Measurements from ENCODE around the gene MTMR4. TPM values are rescaled to one million over a fixed set of nuclear protein-coding genes. Genes with fewer than 3 reads are reported as not detected.

Gene MTMR4
- 50.6 and 65.2 TPM in 2 replicates for total RNA-seq

DNA sequence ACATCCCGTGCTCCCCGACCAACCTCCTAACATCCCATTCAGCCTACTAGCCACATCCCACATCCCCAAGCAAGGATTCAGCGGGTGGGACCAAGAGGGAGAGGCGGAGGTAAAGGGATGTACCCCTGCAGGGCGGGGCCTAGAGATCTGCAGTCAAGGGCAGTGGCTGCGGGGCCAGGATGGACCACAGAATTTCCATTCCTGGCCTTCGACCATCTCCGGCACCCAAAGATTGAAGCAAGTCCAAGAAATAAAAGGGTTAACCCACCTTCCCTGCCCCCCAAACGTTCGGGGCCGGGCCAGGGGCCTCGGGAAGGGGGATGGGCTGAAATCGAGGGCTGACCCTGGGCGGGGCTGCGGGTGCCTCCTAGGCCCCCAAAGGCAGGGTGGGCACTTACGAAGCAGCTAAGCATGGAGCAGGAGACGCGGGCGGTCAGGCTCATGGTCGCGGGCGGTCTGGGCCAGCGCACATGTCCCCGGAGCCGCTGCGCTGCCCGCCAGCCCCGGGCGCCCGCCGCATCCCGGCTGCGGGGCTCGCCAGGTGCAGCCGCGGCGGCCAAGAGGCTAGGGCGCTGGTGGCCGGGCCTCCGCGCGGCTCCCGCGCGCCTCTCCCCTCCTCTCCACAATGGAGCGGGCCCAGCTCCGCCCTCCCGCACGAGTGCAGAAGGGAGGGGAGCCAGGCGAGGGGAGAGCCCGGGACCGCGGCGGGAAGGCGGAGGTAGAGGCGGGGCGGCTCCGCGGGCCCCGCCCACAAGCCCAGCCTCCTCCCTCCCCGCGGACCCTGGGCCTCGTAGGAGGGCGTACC, at the start of gene MTMR4:
Gene MTMR4 (minus strand): TSS at position 674 of the 805 bp plus-strand sequence. CDS start 231 bp downstream, at position 443.

DNA sequence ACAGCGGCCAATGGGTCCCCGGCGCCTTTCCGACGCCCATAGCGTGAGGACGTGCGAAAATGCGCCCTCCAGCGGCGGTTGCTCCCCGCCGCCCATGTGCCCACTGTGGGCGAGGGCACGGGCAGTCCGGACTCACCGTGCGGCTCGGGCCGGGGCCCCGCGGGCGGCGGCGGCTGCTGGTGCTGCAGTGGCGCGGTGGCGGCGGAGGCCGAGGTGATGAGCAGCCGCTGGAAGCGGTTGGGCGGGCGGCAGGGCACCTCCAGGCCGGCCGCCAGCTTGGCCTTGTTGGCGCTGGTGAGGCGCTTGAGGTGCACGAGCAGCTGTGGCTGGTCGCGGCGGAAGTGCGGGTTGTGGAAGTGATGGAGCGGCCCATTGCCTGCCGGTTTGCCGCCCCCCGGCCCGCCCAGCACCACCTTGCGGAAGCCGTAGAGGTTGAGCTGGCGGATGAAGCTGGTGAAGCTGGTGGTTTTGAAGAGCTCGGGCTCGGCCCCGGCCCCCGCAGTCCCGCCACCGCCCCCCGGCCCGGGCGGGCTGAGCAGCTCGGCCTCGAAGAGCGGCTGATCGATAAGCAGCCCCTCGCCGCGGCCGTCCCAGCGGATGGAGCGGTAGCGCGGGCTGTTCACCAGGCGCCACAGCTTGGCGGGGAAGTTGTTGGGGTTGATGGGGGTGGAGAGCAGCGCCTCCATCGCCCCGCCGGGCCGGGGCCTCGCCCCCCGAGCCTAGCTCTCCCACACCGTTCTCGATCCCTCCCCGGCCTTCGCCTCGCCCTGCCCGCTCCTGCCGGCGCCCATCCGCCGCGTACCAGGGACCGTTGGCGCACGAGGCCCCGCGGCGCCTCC, 26.6 kb downstream of the MTMR4 start, which contains the start of gene HSF5:
Gene HSF5 (minus strand): TSS at position 820 of the 839 bp plus-strand sequence. CDS start 134 bp downstream, at position 686.

Other genes starting within 250 kb of the MTMR4 start
- gene MPO, start 233.7 kb downstream of the MTMR4 start, total RNA-seq = not detected in 2 replicates
- gene TSPOAP1, start 185.8 kb downstream of the MTMR4 start, total RNA-seq = 0.48 and 1.3 TPM in 2 replicates
- 37.5 and 41.7 TPM in 2 replicates for gene SUPT4H1, start 162.4 kb downstream of the MTMR4 start, total RNA-seq
- gene RNF43, start 97.1 kb downstream of the MTMR4 start, total RNA-seq = 4.6 and 6.0 TPM in 2 replicates
- gene HSF5, start 26.2 kb downstream of the MTMR4 start, total RNA-seq = under 0.01 TPM in 1 of 2 replicates, not detected in the other
- under 0.01 TPM in 1 of 2 replicates, not detected in the other for gene TEX14, start 177.4 kb upstream of the MTMR4 start, total RNA-seq
- gene RAD51C, start 178.0 kb upstream of the MTMR4 start, total RNA-seq = 17.3 and 25.1 TPM in 2 replicates
- under 0.01 and 0.43 TPM in 2 replicates for gene PPM1E, start 241.2 kb upstream of the MTMR4 start, total RNA-seq

Measured in tracheal epithelial cell (primary cell).